Measurements from ENCODE around the gene MAP3K10. TPM values are rescaled to one million over a fixed set of nuclear protein-coding genes. Genes with fewer than 3 reads are reported as not detected.
"Not testable (repeated sequence)": the region's sequence is repeated elsewhere in the genome, so short reads cannot be mapped to it uniquely, and the experiment has no call there.

The MAP3K10 gene
- total and polyA plus RNA-seq, 4 donors, result 7.0 to 28.8 (median 20.5) TPM

DNA sequence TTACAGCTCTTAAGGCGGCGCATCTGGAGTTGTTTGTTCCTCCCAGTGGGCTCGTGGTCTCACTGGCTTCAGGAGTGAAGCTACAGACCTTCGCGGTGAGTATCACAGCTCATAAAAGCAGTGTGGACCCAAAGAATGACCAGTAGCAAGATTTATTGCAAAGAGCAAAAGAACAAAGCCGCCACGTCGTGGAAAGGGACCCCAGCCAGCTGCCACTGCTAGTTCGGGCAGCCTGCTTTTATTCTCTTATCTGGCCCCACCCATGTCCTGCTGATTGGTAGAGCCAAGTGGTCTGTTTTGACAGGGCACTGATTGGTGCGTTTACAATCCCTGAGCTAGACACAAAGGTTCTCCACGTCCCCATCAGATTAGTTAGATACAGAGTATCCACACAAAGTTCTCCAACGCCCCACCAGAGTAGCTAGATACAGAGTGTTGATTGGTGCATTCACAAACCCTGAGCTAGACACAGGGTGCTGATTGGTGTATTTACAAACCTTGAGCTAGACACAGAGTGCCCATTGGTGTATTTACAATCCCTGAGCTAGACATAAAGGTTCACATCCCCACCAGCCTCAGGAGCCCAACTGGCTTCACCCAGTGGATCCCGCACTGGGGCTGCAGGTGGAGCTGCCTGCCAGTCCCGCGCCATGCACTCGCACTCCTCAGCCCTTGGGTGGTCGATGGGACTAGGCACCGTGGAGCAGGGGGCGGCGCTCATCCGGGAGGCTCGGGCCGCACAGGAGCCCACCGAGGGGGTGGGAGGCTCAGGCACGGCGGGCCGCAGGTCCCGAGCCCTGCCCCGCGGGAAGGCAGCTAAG lies 21.5 kb upstream of the MAP3K10 start:
- WGBS, 2 donors, result 68 to 75% methylated on average over 29 to 30 of the region's 30 CpGs
- H3K27me3 ChIP-seq (ENCODE audit: control insufficient read depth in 1 of 2, insufficient read depth in 2 of 2, low read length in 1 of 2), result not testable (repeated sequence)

DNA sequence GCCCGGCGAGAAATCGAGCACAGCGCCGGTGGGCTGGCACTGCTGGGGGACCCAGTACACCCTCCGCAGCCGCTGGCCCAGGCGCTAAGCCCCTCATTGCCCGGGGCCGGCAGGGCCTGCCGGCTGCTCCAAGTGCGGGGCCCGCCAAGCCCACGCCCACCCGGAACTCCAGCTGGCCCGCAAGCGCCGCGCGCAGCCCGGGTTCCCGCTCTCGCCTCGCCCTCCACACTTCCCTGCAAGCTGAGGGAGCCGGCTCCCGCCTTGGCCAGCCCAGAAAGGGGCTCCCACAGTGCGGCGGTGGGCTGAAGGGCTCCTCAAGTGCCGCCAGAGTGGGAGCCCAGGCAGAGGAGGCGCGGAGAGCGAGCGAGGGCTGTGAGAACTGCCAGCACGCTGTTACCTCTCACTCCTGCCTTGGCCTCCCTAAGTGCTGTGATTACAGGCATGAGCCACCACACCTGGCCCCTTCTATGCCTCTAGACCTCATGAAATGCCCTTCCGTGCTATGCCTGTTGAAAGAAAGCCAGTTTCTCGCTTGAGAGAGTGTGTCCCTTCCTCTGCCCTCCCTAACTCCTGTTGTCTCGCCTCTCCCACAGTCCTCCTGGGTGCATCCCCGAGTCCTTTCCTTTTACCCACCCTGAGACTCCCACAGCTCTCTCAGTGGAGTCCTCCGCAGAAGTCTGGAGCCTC lies 20.8 kb upstream of the MAP3K10 start:
- H3K9me3 ChIP-seq (ENCODE audit: control insufficient read depth, low read length); DNase-seq; H3K4me3 ChIP-seq (ENCODE audit: low read length in 2 of 2); H3K4me1 ChIP-seq (ENCODE audit: control insufficient read depth in 1 of 2, insufficient read depth in 2 of 2, low read length in 2 of 2); intact Hi-C loops (cut with DNase I); H3K27me3 ChIP-seq (ENCODE audit: control insufficient read depth in 1 of 2, insufficient read depth in 2 of 2, low read length in 1 of 2); H3K27ac ChIP-seq (ENCODE audit: low read depth in 1 of 2, low read length in 2 of 2); ATAC-seq (ENCODE audit: low FRiP score); H3K36me3 ChIP-seq (ENCODE audit: control insufficient read depth in 1 of 2, insufficient read depth in 2 of 2, low read length in 1 of 2): not testable (repeated sequence)
- WGBS, 2 donors, result 79 to 81% methylated on average over 29 to 39 of the region's 39 CpGs

More for the DNA sequence above, 21.5 kb upstream of the MAP3K10 start:
- H3K36me3 ChIP-seq (ENCODE audit: control insufficient read depth in 1 of 2, insufficient read depth in 2 of 2, low read length in 1 of 2); ATAC-seq (ENCODE audit: low FRiP score); DNase-seq; H3K4me1 ChIP-seq (ENCODE audit: control insufficient read depth in 1 of 2, insufficient read depth in 2 of 2, low read length in 2 of 2); intact Hi-C loops (cut with DNase I); H3K4me3 ChIP-seq (ENCODE audit: low read length in 2 of 2); H3K9me3 ChIP-seq (ENCODE audit: control insufficient read depth, low read length); H3K27ac ChIP-seq (ENCODE audit: low read depth in 1 of 2, low read length in 2 of 2): not testable (repeated sequence)

DNA sequence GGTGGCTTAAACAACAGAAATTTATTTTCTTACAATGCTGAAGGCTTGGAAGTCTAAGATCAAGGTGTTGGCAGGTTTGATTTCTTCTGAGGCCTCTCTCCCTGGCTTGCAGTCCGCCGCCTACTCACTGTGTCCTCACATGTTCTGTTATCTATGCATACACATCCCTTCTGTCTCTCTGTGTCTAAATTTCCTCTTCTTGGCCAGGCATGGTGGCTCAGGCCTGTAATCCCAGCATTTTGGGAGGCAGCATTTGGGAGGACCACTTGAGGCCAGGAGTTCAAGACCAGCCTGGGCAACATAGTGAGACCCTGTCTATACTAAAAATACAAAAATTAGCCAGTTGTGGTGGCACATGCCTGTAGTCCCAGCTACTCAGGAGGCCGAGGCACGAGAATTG lies 19.9 kb upstream of the MAP3K10 start:
- not testable (repeated sequence) for H3K27me3 ChIP-seq (ENCODE audit: control insufficient read depth in 1 of 2, insufficient read depth in 2 of 2, low read length in 1 of 2); H3K36me3 ChIP-seq (ENCODE audit: control insufficient read depth in 1 of 2, insufficient read depth in 2 of 2, low read length in 1 of 2)
- 91 to 94% methylated on average over 4 of the region's 4 CpGs for WGBS, 2 donors

DNA sequence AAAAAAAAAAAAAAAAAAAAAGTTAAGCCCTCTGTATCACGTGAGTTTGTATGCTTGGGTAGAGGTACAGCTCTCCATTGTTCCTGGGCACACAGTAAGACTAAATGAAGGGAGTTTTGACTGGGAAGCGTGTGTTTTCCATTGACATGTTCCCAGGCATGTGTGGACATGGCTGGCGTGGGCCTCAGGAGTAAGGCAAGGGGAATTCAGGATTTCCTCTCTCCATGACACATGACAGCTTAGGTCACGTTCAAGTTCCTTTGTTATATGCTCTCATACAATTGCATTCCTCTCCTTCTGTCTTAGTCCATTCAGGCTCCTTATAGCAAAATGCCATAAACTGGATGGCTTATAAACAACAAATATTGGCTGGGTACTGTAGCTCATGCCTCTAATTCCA lies 17.1 kb upstream of the MAP3K10 start:
- H3K4me1 ChIP-seq (ENCODE audit: control insufficient read depth in 1 of 2, insufficient read depth in 2 of 2, low read length in 2 of 2), result no peaks in the 10 kb centered on the region
- intact Hi-C loops (cut with DNase I), result no loop called here
- no peak overlapping the region for H3K4me3 ChIP-seq (ENCODE audit: low read length in 2 of 2)
- H3K27me3 ChIP-seq (ENCODE audit: control insufficient read depth in 1 of 2, insufficient read depth in 2 of 2, low read length in 1 of 2), result no peaks in the 10 kb centered on the region
- DNase-seq, result no peak
- H3K27ac ChIP-seq (ENCODE audit: low read depth in 1 of 2, low read length in 2 of 2), result no peak overlapping the region
- peaks cover 5% of the 10 kb centered on the region for H3K9me3 ChIP-seq (ENCODE audit: control insufficient read depth, low read length)
- no peak for ATAC-seq (ENCODE audit: low FRiP score)
- 60 to 66% methylated on average over 4 of the region's 4 CpGs for WGBS, 2 donors
- H3K36me3 ChIP-seq (ENCODE audit: control insufficient read depth in 1 of 2, insufficient read depth in 2 of 2, low read length in 1 of 2), result no peaks in the 10 kb centered on the region

More for the DNA sequence above, 19.9 kb upstream of the MAP3K10 start:
- H3K27ac ChIP-seq (ENCODE audit: low read depth in 1 of 2, low read length in 2 of 2); H3K4me1 ChIP-seq (ENCODE audit: control insufficient read depth in 1 of 2, insufficient read depth in 2 of 2, low read length in 2 of 2); H3K4me3 ChIP-seq (ENCODE audit: low read length in 2 of 2); intact Hi-C loops (cut with DNase I); DNase-seq; H3K9me3 ChIP-seq (ENCODE audit: control insufficient read depth, low read length); ATAC-seq (ENCODE audit: low FRiP score): not testable (repeated sequence)

DNA sequence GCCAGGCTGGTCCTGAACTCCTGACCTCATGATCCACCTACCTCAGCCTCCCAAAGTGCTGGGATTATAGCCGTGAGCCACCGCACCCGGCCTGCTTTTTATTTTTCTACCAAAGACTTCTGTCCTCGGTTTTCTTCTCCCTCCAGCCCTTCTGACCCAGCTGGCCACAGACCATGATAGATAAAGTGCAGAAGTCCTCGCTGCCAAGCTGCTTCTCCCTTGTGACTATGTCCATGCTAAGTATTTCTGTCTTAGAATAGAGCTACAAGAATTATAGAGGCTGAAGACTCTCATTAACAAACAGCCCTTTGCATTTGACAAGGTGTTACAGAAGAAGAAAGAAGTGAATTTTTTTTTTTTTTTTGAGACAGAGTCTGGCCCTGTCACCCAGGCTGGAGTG lies 15.4 kb upstream of the MAP3K10 start:
- Histone ChIP-seq H3K27ac (ENCODE audit: low read depth in 1 of 2, low read length in 2 of 2) (no peak overlapping the region), H3K27me3 (ENCODE audit: control insufficient read depth in 1 of 2, insufficient read depth in 2 of 2, low read length in 1 of 2) (no peaks in the 10 kb centered on the region), H3K9me3 (ENCODE audit: control insufficient read depth, low read length) (peaks cover 5% of the 10 kb centered on the region), H3K4me3 (ENCODE audit: low read length in 2 of 2) (no peak overlapping the region), H3K4me1 (ENCODE audit: control insufficient read depth in 1 of 2, insufficient read depth in 2 of 2, low read length in 2 of 2) (no peaks in the 10 kb centered on the region), H3K36me3 (ENCODE audit: control insufficient read depth in 1 of 2, insufficient read depth in 2 of 2, low read length in 1 of 2) (no peaks in the 10 kb centered on the region)
- no peak for ATAC-seq (ENCODE audit: low FRiP score)
- DNase-seq, result no peak
- WGBS, 2 donors, result 58 to 66% methylated on average over 5 of the region's 5 CpGs
- intact Hi-C loops (cut with DNase I), result no loop called here

DNA sequence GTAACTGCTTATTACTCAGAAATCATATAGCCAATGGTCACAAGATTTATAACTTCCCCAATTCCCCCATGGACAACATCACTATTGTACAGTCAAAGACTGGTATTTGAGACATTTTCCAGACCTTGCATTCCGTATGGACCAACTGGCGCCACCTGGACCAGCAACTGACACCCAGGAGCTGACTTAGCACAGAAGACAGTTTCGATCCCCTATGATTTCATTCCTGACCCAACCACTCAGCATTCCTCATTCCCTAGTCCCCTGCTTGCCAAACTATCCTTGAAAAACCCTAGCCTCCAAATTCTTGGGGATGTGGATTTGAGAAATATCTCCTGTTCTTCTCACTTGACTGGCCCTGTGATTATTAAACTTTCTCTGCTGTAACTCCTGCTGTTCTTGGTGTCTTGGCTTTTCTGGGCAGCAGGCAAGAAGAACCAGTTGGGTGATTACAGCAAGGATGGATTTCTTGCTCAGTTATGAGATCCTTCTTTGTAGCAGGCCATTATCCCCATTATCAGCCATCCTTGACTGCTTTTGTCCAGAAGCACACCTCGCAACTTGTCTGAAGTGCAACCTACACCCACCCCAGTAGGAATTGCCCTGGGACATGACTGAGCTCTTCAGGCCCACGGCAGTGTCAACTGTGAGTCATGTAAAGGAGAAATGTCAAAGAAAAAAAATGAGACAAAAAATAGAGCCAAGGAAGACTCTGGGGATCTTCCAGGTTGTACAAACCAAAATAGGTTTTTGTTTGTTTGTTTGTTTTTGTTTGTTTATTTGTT lies 13.7 kb upstream of the MAP3K10 start:
- no peaks in the 10 kb centered on the region for H3K36me3 ChIP-seq (ENCODE audit: control insufficient read depth in 1 of 2, insufficient read depth in 2 of 2, low read length in 1 of 2)
- ATAC-seq (ENCODE audit: low FRiP score), result no peak
- H3K9me3 ChIP-seq (ENCODE audit: control insufficient read depth, low read length), result peaks cover 5% of the 10 kb centered on the region
- WGBS, 2 donors, result 75 to 81% methylated on average over 5 of the region's 5 CpGs
- no peaks in the 10 kb centered on the region for H3K4me1 ChIP-seq (ENCODE audit: control insufficient read depth in 1 of 2, insufficient read depth in 2 of 2, low read length in 2 of 2)
- H3K27me3 ChIP-seq (ENCODE audit: control insufficient read depth in 1 of 2, insufficient read depth in 2 of 2, low read length in 1 of 2), result no peaks in the 10 kb centered on the region
- H3K27ac ChIP-seq (ENCODE audit: low read depth in 1 of 2, low read length in 2 of 2), result no peak overlapping the region
- intact Hi-C loops (cut with DNase I), result no loop called here
- no peak overlapping the region for H3K4me3 ChIP-seq (ENCODE audit: low read length in 2 of 2)
- DNase-seq, result no peak

DNA sequence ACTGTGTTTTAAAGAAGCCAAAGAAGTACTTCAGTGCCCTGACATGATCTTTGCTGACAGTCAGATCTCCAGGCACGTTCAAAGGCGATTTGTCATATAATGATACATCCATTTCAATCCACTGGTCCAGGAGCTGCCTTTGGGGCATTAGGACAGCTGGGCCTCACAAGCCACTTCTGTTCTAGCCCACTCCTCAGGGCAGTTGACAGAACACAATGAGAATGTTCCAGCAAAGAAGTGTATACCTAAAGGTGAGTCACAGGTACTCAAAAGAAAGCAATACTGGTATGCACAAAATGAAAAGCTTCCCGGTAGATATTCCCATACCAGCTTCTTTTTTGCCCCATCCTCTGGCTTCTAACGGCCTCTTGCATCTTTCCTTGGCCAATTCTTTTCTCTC lies 12.5 kb upstream of the MAP3K10 start:
- H3K4me1 ChIP-seq (ENCODE audit: control insufficient read depth in 1 of 2, insufficient read depth in 2 of 2, low read length in 2 of 2), result no peaks in the 10 kb centered on the region
- DNase-seq (no peak), ATAC-seq (ENCODE audit: low FRiP score) (no peak)
- peaks cover 5% of the 10 kb centered on the region for H3K9me3 ChIP-seq (ENCODE audit: control insufficient read depth, low read length)
- no peaks in the 10 kb centered on the region for H3K36me3 ChIP-seq (ENCODE audit: control insufficient read depth in 1 of 2, insufficient read depth in 2 of 2, low read length in 1 of 2)
- no peaks in the 10 kb centered on the region for H3K27me3 ChIP-seq (ENCODE audit: control insufficient read depth in 1 of 2, insufficient read depth in 2 of 2, low read length in 1 of 2)
- no peak overlapping the region for H3K27ac ChIP-seq (ENCODE audit: low read depth in 1 of 2, low read length in 2 of 2)
- intact Hi-C loops (cut with DNase I), result no loop called here
- 72 to 79% methylated on average over 4 of the region's 4 CpGs for WGBS, 2 donors
- no peak overlapping the region for H3K4me3 ChIP-seq (ENCODE audit: low read length in 2 of 2)

DNA sequence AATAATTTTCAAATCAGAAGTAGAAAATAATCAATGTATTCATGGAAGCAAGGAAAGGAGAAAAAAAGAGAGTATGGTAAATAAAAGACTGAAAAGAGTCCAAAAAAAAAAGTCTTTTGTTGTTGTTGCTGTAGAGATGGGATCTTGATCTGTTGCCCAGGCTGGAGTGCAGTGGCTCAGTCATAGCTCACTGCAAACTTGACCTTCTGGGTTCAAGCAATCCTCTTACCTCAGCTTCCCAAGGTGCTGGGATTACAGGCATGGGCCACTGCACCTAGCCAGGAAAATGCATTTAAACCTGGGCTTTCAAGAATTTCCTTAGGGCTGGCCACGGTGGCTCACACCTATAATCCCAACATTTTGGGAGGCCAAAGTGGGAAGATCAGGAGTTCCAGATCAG lies 7.0 kb upstream of the MAP3K10 start:
- intact Hi-C loops (cut with DNase I), result no loop called here

More for the DNA sequence above, 7.0 kb upstream of the MAP3K10 start:
- DNase-seq, result no peak
- H3K36me3 ChIP-seq (ENCODE audit: control insufficient read depth in 1 of 2, insufficient read depth in 2 of 2, low read length in 1 of 2), result no peaks in the 10 kb centered on the region
- no peaks in the 10 kb centered on the region for H3K4me1 ChIP-seq (ENCODE audit: control insufficient read depth in 1 of 2, insufficient read depth in 2 of 2, low read length in 2 of 2)
- ATAC-seq (ENCODE audit: low FRiP score), result no peak
- WGBS, 2 donors, result 73 to 79% methylated on average over 1 of the region's 1 CpG
- no peak overlapping the region for H3K4me3 ChIP-seq (ENCODE audit: low read length in 2 of 2)
- H3K27ac ChIP-seq (ENCODE audit: low read depth in 1 of 2, low read length in 2 of 2), result no peak overlapping the region
- no peaks in the 10 kb centered on the region for H3K27me3 ChIP-seq (ENCODE audit: control insufficient read depth in 1 of 2, insufficient read depth in 2 of 2, low read length in 1 of 2)
- no peaks in the 10 kb centered on the region for H3K9me3 ChIP-seq (ENCODE audit: control insufficient read depth, low read length)
